DOHH2 (cell line): Measurements from ENCODE around the gene MASP1.

Experiments
- EZH2phosphoT487 ChIP-seq: fragments of 200-600 bp; sonication (generic); IDR thresholded peaks from 2 replicates; pipeline ENCODE4 v1.6.1; 2017; ENCODE audit warnings: borderline replicate concordance, mild to moderate bottlenecking, antibody characterized with exemption, low read length, moderate library complexity, mixed read lengths
- TF ChIP-seq, protein P1 (sequence below): fragments of 200-600 bp; sonication (generic); IDR thresholded peaks from one replicate; pipeline ENCODE4 v1.5.1; 2014; ENCODE audit warnings: antibody characterized with exemption, mild to moderate bottlenecking, low read depth, low read length; ENCODE audit not compliant: poor library complexity, severe bottlenecking

DNA sequence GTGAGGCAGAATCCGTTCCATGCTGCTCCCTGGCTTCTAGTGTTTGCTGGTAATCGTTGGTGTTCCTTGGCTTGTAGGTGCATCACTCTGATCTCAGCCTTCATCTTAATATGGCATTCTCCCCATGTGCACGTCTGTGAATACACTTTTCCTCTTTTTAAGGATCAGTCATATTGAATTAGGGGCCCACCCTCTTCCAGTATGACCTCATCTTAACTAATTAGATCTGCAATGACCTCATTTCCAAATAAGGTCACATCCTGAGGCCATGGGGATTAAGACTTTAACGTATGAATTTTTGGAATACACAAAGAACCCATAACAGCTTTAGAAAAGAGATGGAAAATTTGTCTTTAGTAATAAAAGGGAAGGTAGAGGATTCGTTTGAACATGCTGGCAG, 34.1 kb upstream of the MASP1 start:
- TF ChIP-seq, protein P1, sequence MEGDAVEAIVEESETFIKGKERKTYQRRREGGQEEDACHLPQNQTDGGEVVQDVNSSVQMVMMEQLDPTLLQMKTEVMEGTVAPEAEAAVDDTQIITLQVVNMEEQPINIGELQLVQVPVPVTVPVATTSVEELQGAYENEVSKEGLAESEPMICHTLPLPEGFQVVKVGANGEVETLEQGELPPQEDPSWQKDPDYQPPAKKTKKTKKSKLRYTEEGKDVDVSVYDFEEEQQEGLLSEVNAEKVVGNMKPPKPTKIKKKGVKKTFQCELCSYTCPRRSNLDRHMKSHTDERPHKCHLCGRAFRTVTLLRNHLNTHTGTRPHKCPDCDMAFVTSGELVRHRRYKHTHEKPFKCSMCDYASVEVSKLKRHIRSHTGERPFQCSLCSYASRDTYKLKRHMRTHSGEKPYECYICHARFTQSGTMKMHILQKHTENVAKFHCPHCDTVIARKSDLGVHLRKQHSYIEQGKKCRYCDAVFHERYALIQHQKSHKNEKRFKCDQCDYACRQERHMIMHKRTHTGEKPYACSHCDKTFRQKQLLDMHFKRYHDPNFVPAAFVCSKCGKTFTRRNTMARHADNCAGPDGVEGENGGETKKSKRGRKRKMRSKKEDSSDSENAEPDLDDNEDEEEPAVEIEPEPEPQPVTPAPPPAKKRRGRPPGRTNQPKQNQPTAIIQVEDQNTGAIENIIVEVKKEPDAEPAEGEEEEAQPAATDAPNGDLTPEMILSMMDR, result no peak
- TF ChIP-seq EZH2phosphoT487, result no peak
